ENCODE measurements around the gene INSC.

DNA sequence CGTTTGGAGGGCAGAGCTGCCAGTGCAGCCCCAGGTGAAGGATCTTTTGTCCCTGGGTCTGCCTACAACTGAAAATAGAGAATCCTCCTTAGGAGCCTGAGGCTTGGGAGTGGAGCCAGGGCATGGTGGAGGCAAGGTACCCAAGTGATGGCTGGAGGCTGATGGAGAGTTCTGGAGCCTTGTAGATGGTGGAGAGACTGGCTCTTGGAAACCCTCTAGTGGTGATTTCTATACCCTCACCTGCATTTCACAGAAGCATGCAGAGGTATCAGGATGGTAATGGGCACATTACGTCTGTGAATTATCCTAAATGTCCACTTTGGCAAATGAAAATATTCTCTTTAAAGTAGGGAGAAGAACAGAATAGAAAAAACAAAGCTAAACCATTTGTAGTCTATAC, 44.4 kb downstream of the INSC start:
- TF ChIP-seq POLR2A (IDR thresholded peaks at IDR 0.05; ENCODE audit: low read depth, low read length) (no peak), POLR2AphosphoS5 (IDR thresholded peaks at IDR 0.05; ENCODE audit: low read depth, low read length) (no peak), PAX5 (IDR thresholded peaks at IDR 0.05; ENCODE audit: insufficient read depth, low read length, severe bottlenecking) (no peak), SPI1 (IDR thresholded peaks at IDR 0.05; ENCODE audit: low read depth, low read length) (no peak), TAF1 (IDR thresholded peaks at IDR 0.05; ENCODE audit: low read depth, low read length) (no peak)

Measured in GM12891 (cell line).